LNCaP clone FGC (cell line): ENCODE data around the gene ARHGEF19.
"Not testable (repeated sequence)": the region's sequence is repeated elsewhere in the genome, so short reads cannot be mapped to it uniquely, and the experiment has no call there.

Experiments
- DNase-seq: peaks from one replicate; pipeline ENCODE4 v3.0.0-alpha.2; 2011; ENCODE audit warnings: low read depth
- H3K4me3 ChIP-seq: 2 replicates; pipeline ENCODE4 v1.5.1; 2011; ENCODE audit warnings: mild to moderate bottlenecking, low read depth, low read length, control low read depth
- TF ChIP-seq, protein P1 (sequence below): IDR thresholded peaks from 2 replicates; pipeline ENCODE4 v1.5.1; 2012; ENCODE audit warnings: mild to moderate bottlenecking; ENCODE audit not compliant: control insufficient read depth, insufficient read depth; ENCODE audit errors: extremely low read depth

ARHGEF19 gene

DNA sequence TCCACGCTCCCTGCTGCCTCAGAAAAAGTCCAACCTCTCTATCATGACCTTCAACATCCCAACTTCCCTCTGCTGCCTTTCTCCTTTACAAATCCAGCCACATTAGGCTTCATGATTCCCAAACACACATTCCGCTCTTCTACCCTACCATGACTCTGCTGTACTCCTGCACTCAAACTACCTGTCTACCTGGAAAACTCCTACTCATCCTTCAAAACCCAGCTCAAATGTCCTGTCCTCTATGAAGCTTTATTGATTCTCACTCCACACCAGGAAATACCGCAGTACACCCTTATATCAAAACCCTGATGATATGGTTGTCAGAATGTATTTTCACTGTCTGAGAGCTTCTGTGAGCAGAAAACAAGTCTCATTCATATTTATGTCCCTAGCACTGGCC is 8.9 kb downstream of the ARHGEF19 start:
- TF ChIP-seq, protein P1, sequence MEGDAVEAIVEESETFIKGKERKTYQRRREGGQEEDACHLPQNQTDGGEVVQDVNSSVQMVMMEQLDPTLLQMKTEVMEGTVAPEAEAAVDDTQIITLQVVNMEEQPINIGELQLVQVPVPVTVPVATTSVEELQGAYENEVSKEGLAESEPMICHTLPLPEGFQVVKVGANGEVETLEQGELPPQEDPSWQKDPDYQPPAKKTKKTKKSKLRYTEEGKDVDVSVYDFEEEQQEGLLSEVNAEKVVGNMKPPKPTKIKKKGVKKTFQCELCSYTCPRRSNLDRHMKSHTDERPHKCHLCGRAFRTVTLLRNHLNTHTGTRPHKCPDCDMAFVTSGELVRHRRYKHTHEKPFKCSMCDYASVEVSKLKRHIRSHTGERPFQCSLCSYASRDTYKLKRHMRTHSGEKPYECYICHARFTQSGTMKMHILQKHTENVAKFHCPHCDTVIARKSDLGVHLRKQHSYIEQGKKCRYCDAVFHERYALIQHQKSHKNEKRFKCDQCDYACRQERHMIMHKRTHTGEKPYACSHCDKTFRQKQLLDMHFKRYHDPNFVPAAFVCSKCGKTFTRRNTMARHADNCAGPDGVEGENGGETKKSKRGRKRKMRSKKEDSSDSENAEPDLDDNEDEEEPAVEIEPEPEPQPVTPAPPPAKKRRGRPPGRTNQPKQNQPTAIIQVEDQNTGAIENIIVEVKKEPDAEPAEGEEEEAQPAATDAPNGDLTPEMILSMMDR, result no peak
- no peak for DNase-seq
- H3K4me3 ChIP-seq, result no peak overlapping the region

DNA sequence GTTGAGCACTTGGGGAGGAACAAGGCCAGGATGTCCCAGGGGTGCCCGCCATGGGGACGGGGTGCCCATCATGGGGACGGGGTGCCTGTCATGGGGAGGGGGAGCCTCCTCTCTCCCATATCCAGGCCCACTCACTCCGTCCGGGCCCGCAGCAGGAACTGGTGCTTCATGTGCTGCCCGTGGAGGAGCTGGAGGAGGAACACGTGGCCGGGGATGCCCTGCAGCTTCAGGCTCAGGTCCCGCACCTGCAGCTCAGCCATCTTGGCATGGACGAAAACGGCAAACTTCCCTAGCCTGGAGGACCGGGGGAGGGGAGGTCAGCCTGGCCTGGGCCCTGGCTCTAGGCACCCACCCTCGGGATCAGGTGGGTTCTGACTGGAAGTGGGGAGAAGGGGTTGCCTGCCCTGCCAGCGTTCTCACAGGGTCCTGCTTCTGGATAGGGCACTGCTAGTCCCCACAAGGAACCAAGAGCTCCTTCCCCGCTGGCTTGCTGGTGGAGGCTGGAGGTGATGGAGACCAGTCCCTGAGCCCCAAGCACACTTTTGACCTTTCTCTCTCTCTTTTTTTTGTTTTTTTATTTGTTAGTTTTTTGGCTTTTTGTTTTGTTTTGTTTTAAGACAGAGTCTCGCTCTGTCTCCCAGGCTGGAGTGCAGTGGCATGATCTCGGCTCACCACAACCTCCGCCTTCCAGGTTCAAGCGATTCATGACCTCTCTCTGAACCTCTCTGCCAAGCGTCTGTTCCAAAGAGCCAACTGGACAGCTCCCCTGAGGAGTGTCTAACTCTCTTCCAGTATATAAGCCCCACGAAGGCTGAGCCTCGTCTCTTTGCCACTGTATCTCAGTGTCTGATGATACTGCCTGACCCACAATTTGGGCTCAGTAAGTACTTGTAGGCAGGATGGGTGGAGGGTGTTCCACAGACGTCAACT is 9.9 kb downstream of the ARHGEF19 start:
- H3K4me3 ChIP-seq, result no peak overlapping the region
- no peak for DNase-seq
- TF ChIP-seq, protein P1, result no peak

DNA sequence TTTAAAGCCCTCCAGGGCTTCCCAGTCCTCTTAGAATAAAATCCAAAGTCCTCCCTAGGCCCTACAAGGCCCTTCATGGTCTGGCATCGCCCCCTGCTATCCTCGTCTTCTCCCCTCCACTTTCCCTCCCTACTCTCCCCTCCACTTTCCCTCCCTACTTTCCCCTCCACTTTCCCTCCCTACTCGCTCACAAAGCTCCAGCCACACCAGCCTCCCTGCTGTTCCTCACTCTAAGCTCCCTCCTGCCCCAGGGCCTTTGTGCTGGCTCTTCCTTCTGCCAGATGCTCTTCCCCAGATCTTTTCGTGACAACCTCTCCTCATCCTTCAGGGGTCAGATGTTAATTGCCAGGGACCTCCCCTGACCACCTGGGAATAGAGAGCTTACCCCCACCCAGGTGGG is 12.8 kb downstream of the ARHGEF19 start:
- DNase-seq, result no peak
- H3K4me3 ChIP-seq, result no peak overlapping the region
- TF ChIP-seq, protein P1, result no peak

DNA sequence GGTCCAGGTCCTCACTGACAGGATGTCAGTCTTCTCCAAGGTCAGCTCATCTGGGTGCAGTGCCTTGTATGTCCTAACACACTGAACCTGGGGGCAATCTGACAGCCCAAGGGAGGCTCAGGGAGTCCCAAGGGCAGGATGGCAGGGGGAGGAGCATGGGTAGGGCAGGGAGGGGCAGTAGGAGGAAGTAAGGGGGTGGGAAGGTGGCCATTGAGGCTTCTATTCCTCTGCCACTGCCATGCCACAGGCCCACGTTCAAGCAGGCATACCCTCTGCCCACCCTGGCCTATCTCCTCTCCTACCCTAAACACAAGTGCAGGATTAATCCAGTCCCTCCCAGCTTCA is 13.3 kb downstream of the ARHGEF19 start:
- no peak overlapping the region for H3K4me3 ChIP-seq
- TF ChIP-seq, protein P1, result no peak
- no peak for DNase-seq

DNA sequence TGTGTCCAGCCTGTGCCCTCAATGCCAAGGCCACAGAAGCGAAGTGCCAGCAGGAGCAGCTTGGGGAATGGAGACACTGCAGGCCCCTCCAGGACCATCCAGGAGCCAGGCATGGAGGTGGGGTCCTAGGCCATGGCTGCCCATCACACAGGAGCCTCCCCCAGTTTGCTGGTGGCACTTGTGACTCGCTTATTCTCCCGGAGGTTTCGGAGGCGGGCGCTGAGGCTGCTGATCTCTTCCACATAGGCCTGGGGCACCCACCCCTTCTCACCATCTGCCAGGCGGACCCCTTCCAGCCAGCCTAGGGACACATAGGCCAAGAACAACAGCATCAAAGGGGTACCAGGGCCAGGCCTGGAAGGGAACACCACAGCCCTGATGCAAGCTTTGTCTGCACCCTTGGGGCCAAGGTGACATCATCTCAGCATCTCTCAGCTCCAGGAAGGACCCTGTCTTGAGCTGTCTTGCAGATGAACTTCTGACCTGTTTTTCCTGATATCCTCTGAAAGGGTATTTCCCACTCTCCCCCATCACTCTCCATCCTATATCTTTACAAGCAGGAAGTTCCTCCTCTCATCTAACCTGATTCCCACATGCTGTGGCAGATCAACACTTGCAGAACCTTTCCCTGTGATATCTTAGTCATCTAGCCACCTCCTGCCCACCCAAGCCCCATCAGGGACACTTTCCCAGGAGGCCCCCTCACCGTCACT is 13.9 kb downstream of the ARHGEF19 start:
- no peak overlapping the region for H3K4me3 ChIP-seq
- TF ChIP-seq, protein P1, result no peak
- DNase-seq, result no peak

DNA sequence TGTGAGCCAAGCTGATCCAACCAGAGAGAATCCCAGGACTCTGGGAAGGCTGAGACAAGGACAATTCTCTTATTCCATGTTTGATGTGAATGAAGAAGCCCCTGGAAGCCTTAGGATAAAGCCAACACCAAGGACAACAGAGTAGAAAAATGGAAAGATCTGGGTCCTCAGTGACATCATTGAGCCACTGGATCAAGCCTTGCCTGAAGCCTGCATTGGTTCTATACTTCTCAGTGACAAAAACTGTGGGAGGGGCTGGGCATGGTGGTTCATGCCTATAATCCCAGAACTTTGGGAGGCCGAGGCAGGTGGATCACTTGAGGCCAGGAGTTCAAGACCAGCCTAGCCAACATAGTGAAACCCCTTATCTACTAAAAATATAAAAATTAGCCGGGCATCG is 15.6 kb downstream of the ARHGEF19 start:
- no peak for DNase-seq
- TF ChIP-seq, protein P1, result no peak
- H3K4me3 ChIP-seq, result no peak overlapping the region

DNA sequence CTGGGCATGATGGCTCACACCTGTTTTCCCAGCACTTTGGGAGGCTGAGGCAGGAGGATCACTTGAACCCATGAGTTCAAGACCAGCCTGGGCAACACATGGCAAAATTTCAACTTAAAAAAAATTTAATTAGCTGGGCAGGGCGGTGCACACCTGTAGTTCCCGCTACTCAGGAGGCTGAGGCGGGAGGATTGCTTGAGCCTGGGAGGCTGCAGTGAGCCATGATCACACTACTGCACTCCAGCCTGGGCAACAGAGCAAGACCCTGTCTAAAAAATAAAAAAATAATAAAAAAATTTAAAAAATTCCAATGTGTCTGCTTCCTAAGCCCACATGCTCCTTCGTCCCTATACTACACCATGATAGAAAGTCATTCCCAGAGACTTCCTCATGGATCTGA is 16.3 kb downstream of the ARHGEF19 start:
- DNase-seq, result not testable (repeated sequence)

More for the DNA sequence above, 16.3 kb downstream of the ARHGEF19 start:
- not testable (repeated sequence) for H3K4me3 ChIP-seq
